SU-DHL-6 (cell line): ENCODE results near the gene BOD1L2.

Experiments
- EZH2phosphoT487 ChIP-seq: fragments of 200-600 bp; sonication (generic), shearing (Covaris generic); conservative IDR thresholded peaks from 2 replicates; pipeline ENCODE4 v1.6.1; 2018; ENCODE audit warnings: mild to moderate bottlenecking, antibody characterized with exemption, low read length, moderate library complexity, mixed read lengths
- TF ChIP-seq, protein P1 (sequence below): fragments of 200-600 bp; sonication (generic); IDR thresholded peaks from one replicate; pipeline ENCODE4 v1.5.1; 2017; ENCODE audit warnings: antibody characterized with exemption, mild to moderate bottlenecking, low read length, moderate library complexity; ENCODE audit not compliant: insufficient read depth, poor library complexity, severe bottlenecking

DNA sequence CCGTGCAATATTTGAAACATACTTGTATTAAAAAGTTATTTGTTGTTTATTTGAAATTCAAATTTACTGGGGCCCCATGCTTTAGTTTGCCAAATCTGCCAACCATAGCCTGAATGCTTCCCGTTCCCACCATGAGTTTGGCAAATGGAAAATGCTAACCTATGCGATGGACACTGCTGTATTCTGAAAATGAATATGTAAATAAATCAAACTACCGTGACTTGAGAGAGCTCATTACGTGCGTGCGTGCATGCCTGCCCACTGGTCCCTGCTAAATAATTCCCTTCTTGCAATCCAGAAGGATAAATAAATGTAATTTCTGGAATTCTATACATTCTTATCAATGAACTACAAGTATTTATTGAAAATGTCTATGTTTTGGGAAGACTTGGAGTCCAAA is 3.2 kb downstream of the BOD1L2 start:
- TF ChIP-seq, protein P1, sequence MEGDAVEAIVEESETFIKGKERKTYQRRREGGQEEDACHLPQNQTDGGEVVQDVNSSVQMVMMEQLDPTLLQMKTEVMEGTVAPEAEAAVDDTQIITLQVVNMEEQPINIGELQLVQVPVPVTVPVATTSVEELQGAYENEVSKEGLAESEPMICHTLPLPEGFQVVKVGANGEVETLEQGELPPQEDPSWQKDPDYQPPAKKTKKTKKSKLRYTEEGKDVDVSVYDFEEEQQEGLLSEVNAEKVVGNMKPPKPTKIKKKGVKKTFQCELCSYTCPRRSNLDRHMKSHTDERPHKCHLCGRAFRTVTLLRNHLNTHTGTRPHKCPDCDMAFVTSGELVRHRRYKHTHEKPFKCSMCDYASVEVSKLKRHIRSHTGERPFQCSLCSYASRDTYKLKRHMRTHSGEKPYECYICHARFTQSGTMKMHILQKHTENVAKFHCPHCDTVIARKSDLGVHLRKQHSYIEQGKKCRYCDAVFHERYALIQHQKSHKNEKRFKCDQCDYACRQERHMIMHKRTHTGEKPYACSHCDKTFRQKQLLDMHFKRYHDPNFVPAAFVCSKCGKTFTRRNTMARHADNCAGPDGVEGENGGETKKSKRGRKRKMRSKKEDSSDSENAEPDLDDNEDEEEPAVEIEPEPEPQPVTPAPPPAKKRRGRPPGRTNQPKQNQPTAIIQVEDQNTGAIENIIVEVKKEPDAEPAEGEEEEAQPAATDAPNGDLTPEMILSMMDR: no peak
- no peak for TF ChIP-seq EZH2phosphoT487
